K562 (cell line): Measurements from ENCODE around the gene PPM1M. TPM values are rescaled to one million over a fixed set of nuclear protein-coding genes. Genes with fewer than 3 reads are reported as not detected.

Experiments used
- ATAC-seq: fragments of 200-7000 bp; cut with Tn5 transposase; 3 replicates; pipeline ENCODE4 v1.9.1; 2020; ENCODE audit warnings: moderate library complexity
- BruUV-seq: library from RNA; stranded (reverse); fragments of 400-500 nt; replicated peaks from 2 replicates; lab custom pipeline; 2021; lab: Mats Ljungman, UMichigan
- CTCF ChIA-PET: fragments of 300-600 bp; formaldehyde crosslinking; extraction: SDS; loops from one replicate; lab custom pipeline; 2021; ENCODE audit warnings: low intra/inter-chr PET ratio; lab: Yijun Ruan, JAX
- POLR2A ChIA-PET: fragments of 300-600, 350-650 bp; sonication (Branson Sonifier 250); formaldehyde crosslinking; extraction: SDS; loops from one replicate; lab custom pipeline; 2021; ENCODE audit warnings: antibody characterized with exemption, inconsistent platforms; lab: Yijun Ruan, JAX
- DNase-seq, 4 experiments: peaks; one replicate each; pipeline versions ENCODE4 v3.0.0 to v3.0.0-alpha.2; 2011 to 2018; ENCODE audit warnings: low spot score in 3 of 4, mixed read lengths in 3 of 4; ENCODE audit errors: extremely low read depth in 1 of 4
- FAIRE-seq: peaks from 2 replicates; lab custom pipeline; 2011; peaks lifted over from hg19 to GRCh38; lab: Jason Lieb, UNC
- H2AFZ ChIP-seq: 2 replicates; pipeline ENCODE4 v1.6.0; 2011; ENCODE audit warnings: low read depth, low read length, control low read depth, inconsistent platforms
- H3K27ac ChIP-seq: fragments of 200-600 bp; 3 replicates; pipeline ENCODE4 v1.8.0; 2011; ENCODE audit warnings: low read depth, mild to moderate bottlenecking, control low read depth, inconsistent platforms, low read length, moderate library complexity, mixed read lengths; ENCODE audit errors: extremely low read depth
- H3K27me3 ChIP-seq, 2 experiments: fragments of 300-600 bp in 1 of 2; 2 replicates in 1 of 2; 3 replicates in 1 of 2; pipeline versions ENCODE4 v1.6.0 to v1.8.0; 2011; ENCODE audit warnings: inconsistent platforms in 2 of 2, low read length in 2 of 2, mild to moderate bottlenecking in 1 of 2, mixed read lengths in 1 of 2, moderate library complexity in 1 of 2; ENCODE audit not compliant: control insufficient read depth in 2 of 2, insufficient read depth in 2 of 2
- H3K36me3 ChIP-seq: fragments of 300-600 bp; 3 replicates; pipeline ENCODE4 v1.8.0; 2011; ENCODE audit warnings: mild to moderate bottlenecking, low read length, inconsistent platforms; ENCODE audit not compliant: control insufficient read depth, insufficient read depth
- H3K4me1 ChIP-seq, 2 experiments: fragments of 200-600 bp in 1 of 2; replicated peaks in 1 of 2; 2 replicates in 1 of 2; 3 replicates in 1 of 2; pipeline versions ENCODE4 v1.5.1 to v1.8.0; 2011; ENCODE audit warnings: inconsistent platforms in 2 of 2, low read length in 2 of 2, mild to moderate bottlenecking in 1 of 2, mixed read lengths in 1 of 2, moderate library complexity in 1 of 2; ENCODE audit not compliant: control insufficient read depth in 2 of 2, insufficient read depth in 2 of 2
- H3K4me2 ChIP-seq: 2 replicates; pipeline ENCODE4 v1.6.1; 2011; ENCODE audit warnings: low read length, control low read depth, inconsistent platforms, mixed read lengths; ENCODE audit not compliant: insufficient read depth
- H3K4me3 ChIP-seq: fragments of 200-600 bp; sonication (generic), shearing (Covaris generic); 2 replicates; pipeline ENCODE4 v1.5.1; 2016; ENCODE audit warnings: control low read depth, inconsistent platforms
- H3K79me2 ChIP-seq: fragments of 200-600 bp; 3 replicates; pipeline ENCODE4 v1.8.0; 2011; ENCODE audit warnings: low read length, inconsistent platforms; ENCODE audit not compliant: control insufficient read depth, insufficient read depth
- H3K9ac ChIP-seq, 2 experiments: 2 replicates each; pipeline versions ENCODE4 v1.6.0 to v1.6.1; 2011; ENCODE audit warnings: low read depth in 2 of 2, low read length in 2 of 2, control low read depth in 1 of 2, inconsistent platforms in 1 of 2, mild to moderate bottlenecking in 1 of 2, mixed read lengths in 1 of 2; ENCODE audit not compliant: insufficient read depth in 1 of 2
- H3K9me1 ChIP-seq: one replicate; pipeline ENCODE4 v1.6.0; 2011; ENCODE audit warnings: inconsistent platforms, mild to moderate bottlenecking, low read length, moderate library complexity; ENCODE audit not compliant: control insufficient read depth, insufficient read depth
- H3K9me3 ChIP-seq: replicated peaks from 2 replicates; pipeline ENCODE4 v1.5.1; 2011; ENCODE audit warnings: low read depth, low read length, inconsistent platforms; ENCODE audit not compliant: control insufficient read depth, insufficient read depth
- H4K20me1 ChIP-seq: replicated peaks from 2 replicates; pipeline ENCODE4 v1.6.1; 2011; ENCODE audit warnings: low read length, inconsistent platforms, mixed read lengths; ENCODE audit not compliant: control insufficient read depth, insufficient read depth
- CBFA2T2 ChIP-seq: fragments of 450-650 bp; conservative IDR thresholded peaks from 2 replicates; pipeline ENCODE4 v1.6.1; 2017; ENCODE audit warnings: mild to moderate bottlenecking
- CBFA2T3 ChIP-seq: fragments of 450-650 bp; IDR thresholded peaks from 2 replicates; pipeline ENCODE4 v1.6.1; 2017
- CBX8 ChIP-seq: fragments of 200-600 bp; sonication (generic); IDR thresholded peaks from 2 replicates; pipeline ENCODE4 v1.6.1; 2012; ENCODE audit warnings: borderline replicate concordance, mixed run types, low read depth, mild to moderate bottlenecking, moderate library complexity, mixed read lengths, low read length, control low read depth, inconsistent platforms; ENCODE audit not compliant: poor library complexity, severe bottlenecking; ENCODE audit errors: extremely low read depth
- CTBP1 ChIP-seq: fragments of 450-650 bp; IDR thresholded peaks from 2 replicates; pipeline ENCODE4 v1.6.1; 2016; ENCODE audit warnings: borderline replicate concordance
- IRF2 ChIP-seq: sonication (generic); formaldehyde crosslinking; IDR thresholded peaks from 2 replicates; pipeline ENCODE4 v1.8.1; 2022; ENCODE audit warnings: mild to moderate bottlenecking, missing genetic modification reagents
- JUND ChIP-seq, 2 experiments: IDR thresholded peaks; 2 replicates in 1 of 2; 3 replicates in 1 of 2; pipeline ENCODE4 v1.6.1; 2011; ENCODE audit warnings: borderline replicate concordance in 2 of 2, low read depth in 2 of 2, low read length in 2 of 2, improper control_type of control experiment in 1 of 2, missing biosample characterization in 1 of 2, missing genetic modification characterization in 1 of 2, missing genetic modification reagents in 1 of 2
- POLR2A ChIP-seq: fragments of 450-650 bp; conservative IDR thresholded peaks from 2 replicates; pipeline ENCODE4 v1.6.1; 2016
- PYGO2 ChIP-seq: fragments of 450-650 bp; IDR thresholded peaks from 2 replicates; pipeline ENCODE4 v1.6.1; 2016; ENCODE audit warnings: mild to moderate bottlenecking, missing genetic modification characterization, moderate library complexity, missing compliant biosample characterization
- RBM14 ChIP-seq: fragments of 200-400 bp; formaldehyde crosslinking; IDR thresholded peaks from 2 replicates; pipeline ENCODE4 v1.6.1; 2018; ENCODE audit warnings: low read depth, mild to moderate bottlenecking, low read length, moderate library complexity, borderline replicate concordance; ENCODE audit not compliant: insufficient read depth
- SP2 ChIP-seq: IDR thresholded peaks from 2 replicates; pipeline ENCODE4 v1.6.1; 2011; ENCODE audit warnings: mild to moderate bottlenecking, low read depth, low read length, moderate library complexity; ENCODE audit not compliant: poor library complexity, severe bottlenecking; ENCODE audit errors: extremely low read depth
- SPI1 ChIP-seq: IDR thresholded peaks from 2 replicates; pipeline ENCODE4 v1.6.1; 2011; ENCODE audit warnings: low read depth, low read length, control low read depth, borderline replicate concordance
- TEAD2 ChIP-seq: fragments of 450-650 bp; IDR thresholded peaks from 2 replicates; pipeline ENCODE4 v1.6.1; 2016; ENCODE audit warnings: missing genetic modification characterization, control low read depth, missing compliant biosample characterization
- ZBTB7A ChIP-seq: IDR thresholded peaks from 2 replicates; pipeline ENCODE4 v1.6.1; 2011; ENCODE audit warnings: low read depth, mild to moderate bottlenecking, low read length, moderate library complexity, borderline replicate concordance; ENCODE audit not compliant: control insufficient read depth
- ZC3H4 ChIP-seq: sonication (generic); formaldehyde crosslinking; IDR thresholded peaks from 2 replicates; pipeline ENCODE4 v1.9.0; 2021; ENCODE audit warnings: missing genetic modification reagents, borderline replicate concordance
- ZFX ChIP-seq: sonication (generic); formaldehyde crosslinking; IDR thresholded peaks from 2 replicates; pipeline ENCODE4 v1.8.0; 2022; ENCODE audit warnings: mild to moderate bottlenecking, missing genetic modification reagents, moderate library complexity
- ZZZ3 ChIP-seq: fragments of 450-650 bp; IDR thresholded peaks from 2 replicates; pipeline ENCODE4 v1.6.1; 2016; ENCODE audit warnings: antibody characterized with exemption, mild to moderate bottlenecking, moderate library complexity
- WGBS: fragments of 100-300 bp; shearing (Covaris generic); methylation state at CpG from one replicate; pipeline ENCODE4 v1.1.6; 2016; ENCODE audit warnings: low coverage, mixed read lengths; ENCODE audit not compliant: insufficient coverage; ENCODE audit errors: missing lambda C conversion rate; 5-methylcytosine and 5-hydroxymethylcytosine counted together
- in situ Hi-C: fragments of 300-500 bp; cut with MboI; formaldehyde crosslinking; loops from 4 replicates; pipeline ENCODE4 v1.15.0; 2018; ENCODE audit warnings: inconsistent platforms, mixed read lengths
- intact Hi-C: fragments of 100-400 bp; cut with micrococcal nuclease; formaldehyde crosslinking; loops from 2 replicates; pipeline ENCODE4 v1.14.2; 2022
- polyA plus RNA-seq, 8 experiments: library from polyadenylated mRNA; depleted of rRNA in 4 of 8; stranded (reverse) in 5 of 8; unstranded in 3 of 8; fragments of >200 nt; fragmentation: Nextera tagmentation in 2 of 8; fragmentation: Illumina TruSeq in 1 of 8; extraction: Ambion mirVana in 2 of 8; extraction: Trizol in 1 of 8; gene quantifications; 2 replicates each; pipeline versions ENCODE4 v1.2.1 to v1.2.3, GENCODE V29; 2011 to 2014; ENCODE audit warnings: inconsistent platforms in 1 of 8, missing spikeins in 1 of 8
- total RNA-seq, 7 experiments: library from RNA; depleted of rRNA in 6 of 7; stranded (reverse); fragments of >200 nt in 6 of 7; fragmentation: Illumina TruSeq in 2 of 7; extraction: Trizol in 2 of 7; gene quantifications; 2 replicates each; pipeline versions ENCODE4 v1.2.1 to v1.2.3, GENCODE V29; 2011 to 2021; ENCODE audit warnings: low replicate concordance in 1 of 7
- TF ChIP-seq, protein P1 (sequence below), 2 experiments: fragments of 450-650 bp in 1 of 2; sonication (generic) in 1 of 2; formaldehyde crosslinking in 1 of 2; IDR thresholded peaks in 1 of 2; conservative IDR thresholded peaks in 1 of 2; 2 replicates each; pipeline versions ENCODE4 v1.6.1 to v1.8.1; 2016 to 2023; ENCODE audit warnings: mild to moderate bottlenecking in 2 of 2, moderate library complexity in 2 of 2, inconsistent platforms in 1 of 2, missing genetic modification reagents in 1 of 2
- TF ChIP-seq, protein P2 (sequence below): IDR thresholded peaks from 2 replicates; pipeline ENCODE4 v1.6.1; 2012; ENCODE audit warnings: low read depth, low read length, improper control_type of control experiment, borderline replicate concordance

Gene PPM1M
- total and polyA plus RNA-seq, 9 of the 15 experiments (the other 6 are each of a cell fraction or from before 2014, with no cell fraction given) = 1.4 to 9.2 (median 4.4) TPM

DNA sequence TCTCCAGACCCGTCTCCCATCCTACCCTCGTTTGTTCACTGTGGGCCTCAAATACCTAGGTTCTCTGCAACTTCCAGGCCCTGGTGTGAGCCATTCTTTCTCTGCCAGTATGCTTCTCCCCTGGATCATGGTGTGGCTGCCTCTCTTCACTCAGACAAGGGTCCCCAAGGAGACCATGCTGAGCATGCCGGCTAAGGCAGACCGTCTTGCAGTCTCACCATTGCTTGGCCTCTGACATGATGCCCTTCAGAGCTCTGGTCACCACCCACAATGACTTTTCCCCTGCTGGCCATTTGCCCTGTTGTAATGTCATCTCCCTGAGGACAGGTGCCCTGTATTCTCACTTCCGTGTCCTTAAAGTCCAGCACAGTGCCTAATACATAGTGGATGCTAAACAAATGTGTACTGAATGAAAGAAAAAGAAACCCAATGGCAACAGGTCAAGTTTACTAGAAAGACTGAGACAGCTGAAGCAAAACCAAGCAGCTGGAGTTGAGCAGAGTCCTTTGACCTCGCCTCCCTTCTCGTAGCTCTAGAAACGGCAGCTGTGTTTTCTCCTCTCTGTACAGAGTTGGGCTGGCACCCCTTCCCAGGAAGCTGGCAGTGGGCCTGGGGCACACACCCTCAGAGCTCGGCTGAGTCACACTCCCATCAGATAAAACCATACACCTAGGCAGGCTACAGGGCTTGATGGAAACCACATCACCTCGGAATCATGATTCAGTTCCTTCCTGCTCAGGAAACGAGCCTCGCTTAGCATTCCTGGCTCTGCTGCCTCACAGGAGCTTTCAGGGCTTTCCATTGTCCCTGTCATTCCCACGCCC lies 28.8 kb upstream of the PPM1M start:
- peaks cover 32% of the 10 kb centered on the region for H3K36me3 ChIP-seq
- WGBS = 52% methylated on average over 10 of the region's 13 CpGs
- H3K79me2 ChIP-seq = no peaks in the 10 kb centered on the region
- H3K9ac ChIP-seq = peak overlapping the region in 1 of 2 experiments; percentile 20; a peak in 1 of 4 replicates
- in situ Hi-C loops = no loop called here
- no peak overlapping the region for H3K4me3 ChIP-seq
- ATAC-seq (no peak), FAIRE-seq (no peak), DNase-seq (no peak)
- BruUV-seq = no TSS peak
- H3K4me1 ChIP-seq = peaks cover 27 to 35% of the 10 kb centered on the region in 2 experiments
- ChIA-PET CTCF (no interaction called here), POLR2A (interaction anchor here (0.6 to 1.3 kb wide), 6 partner anchors 8 to 213 kb away, joined by 3 to 4 read pairs (median 3); partner anchors contain the start of gene TLR9)
- no peaks in the 10 kb centered on the region for H4K20me1 ChIP-seq
- H3K9me3 ChIP-seq = no peaks in the 10 kb centered on the region
- H3K27me3 ChIP-seq = no peaks in the 10 kb centered on the region
- H3K27ac ChIP-seq = no peak overlapping the region; the same call in 2 of the 3 replicates
- H3K9me1 ChIP-seq = no peaks in the 10 kb centered on the region
- 0 out of 2 replicates have a peak overlapping the region, but pooled peaks have one; percentile 9 for H2AFZ ChIP-seq
- intact Hi-C loops = no loop called here
- H3K4me2 ChIP-seq = peak overlapping the region; percentile 3; the same call in 1 of the 2 replicates
- TF ChIP-seq RBM14 (no peak), SP2 (no peak), IRF2 (CRISPR knock-in tag) (no peak), POLR2A (no peak), CBFA2T3 (no peak), PYGO2 (tag) (no peak), ZBTB7A (no peak), ZFX (CRISPR knock-in tag) (no peak), SPI1 (peak; percentile 3; the same call in 1 of the 2 replicates), CBFA2T2 (no peak), ZC3H4 (CRISPR knock-in tag) (no peak), ZZZ3 (no peak), JUND (IDR thresholded peaks at IDR 0.05; ENCODE audit: borderline replicate concordance, low read depth, low read length) (0 out of 2 replicates have a peak, but pooled peaks have one; percentile 35), JUND (tag; IDR thresholded peaks at IDR 0.05; ENCODE audit: borderline replicate concordance, low read depth, low read length) (no peak), CTBP1 (0 out of 2 replicates have a peak, but pooled peaks have one; percentile 21), CBX8 (no peak), TEAD2 (no peak)
- TF ChIP-seq, protein P1, sequence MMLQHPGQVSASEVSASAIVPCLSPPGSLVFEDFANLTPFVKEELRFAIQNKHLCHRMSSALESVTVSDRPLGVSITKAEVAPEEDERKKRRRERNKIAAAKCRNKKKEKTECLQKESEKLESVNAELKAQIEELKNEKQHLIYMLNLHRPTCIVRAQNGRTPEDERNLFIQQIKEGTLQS (IDR thresholded peaks at IDR 0.05) = no peak
- TF ChIP-seq, protein P1 (CRISPR knock-in tag; conservative IDR thresholded peaks at IDR 0.05) = no peak
- TF ChIP-seq, protein P2, sequence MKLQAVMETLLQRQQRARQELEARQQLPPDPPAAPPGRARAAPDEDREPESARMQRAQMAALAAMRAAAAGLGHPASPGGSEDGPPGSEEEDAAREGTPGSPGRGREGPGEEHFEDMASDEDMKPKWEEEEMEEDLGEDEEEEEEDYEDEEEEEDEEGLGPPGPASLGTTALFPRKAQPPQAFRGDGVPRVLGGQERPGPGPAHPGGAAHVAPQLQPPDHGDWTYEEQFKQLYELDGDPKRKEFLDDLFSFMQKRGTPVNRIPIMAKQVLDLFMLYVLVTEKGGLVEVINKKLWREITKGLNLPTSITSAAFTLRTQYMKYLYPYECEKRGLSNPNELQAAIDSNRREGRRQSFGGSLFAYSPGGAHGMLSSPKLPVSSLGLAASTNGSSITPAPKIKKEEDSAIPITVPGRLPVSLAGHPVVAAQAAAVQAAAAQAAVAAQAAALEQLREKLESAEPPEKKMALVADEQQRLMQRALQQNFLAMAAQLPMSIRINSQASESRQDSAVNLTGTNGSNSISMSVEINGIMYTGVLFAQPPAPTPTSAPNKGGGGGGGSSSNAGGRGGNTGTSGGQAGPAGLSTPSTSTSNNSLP = no peak
